Nephron progenitor cell (in vitro differentiated cells): ENCODE results near the gene C11orf58.

Source experiments
- DNase-seq: peaks from one replicate; pipeline ENCODE4 v3.0.0; 2021
- H3K27ac Mint-ChIP-seq: 2 replicates; pipeline ENCODE4 v1.8.0; 2021; ENCODE audit warnings: mild to moderate bottlenecking, moderate library complexity, mixed read lengths
- H3K27me3 Mint-ChIP-seq: 2 replicates; pipeline ENCODE4 v1.8.0; 2021; ENCODE audit warnings: mild to moderate bottlenecking, low read depth, mixed read lengths; ENCODE audit not compliant: poor library complexity
- H3K36me3 Mint-ChIP-seq: 2 replicates; pipeline ENCODE4 v1.8.0; 2021; ENCODE audit warnings: low read depth, mixed read lengths
- H3K4me1 Mint-ChIP-seq: 2 replicates; pipeline ENCODE4 v1.8.0; 2021; ENCODE audit warnings: mixed read lengths
- H3K4me3 Mint-ChIP-seq: 2 replicates; pipeline ENCODE4 v1.8.0; 2021; ENCODE audit warnings: mild to moderate bottlenecking, moderate library complexity, mixed read lengths
- H3K9me3 Mint-ChIP-seq: 2 replicates; pipeline ENCODE4 v1.8.0; 2021; ENCODE audit warnings: mild to moderate bottlenecking, moderate library complexity, mixed read lengths
- CTCF ChIP-seq: fragments of 200-600 bp; sonication (generic); IDR thresholded peaks from 2 replicates; pipeline ENCODE4 v1.5.0; 2021; ENCODE audit warnings: antibody characterized with exemption

The C11orf58 gene

GRCh38 chr11:16738193-16738946 lies at the start of gene C11orf58:
Gene C11orf58 (plus strand): TSS chr11:16738647. CDS start chr11:16738779, 132 bp downstream.
- H3K36me3 Mint-ChIP-seq: no peaks in the 10 kb centered on the region
- H3K4me1 Mint-ChIP-seq: peaks cover 15% of the 10 kb centered on the region
- TF ChIP-seq CTCF: no peak
- no peaks in the 10 kb centered on the region for H3K27me3 Mint-ChIP-seq
- H3K4me3 Mint-ChIP-seq: no peak within 1 kb of the TSS
- H3K9me3 Mint-ChIP-seq: peaks cover 13% of the 10 kb centered on the region
- peak within 1 kb of the TSS; percentile 33 for H3K27ac Mint-ChIP-seq
- peak; percentile 93 for DNase-seq

DNA sequence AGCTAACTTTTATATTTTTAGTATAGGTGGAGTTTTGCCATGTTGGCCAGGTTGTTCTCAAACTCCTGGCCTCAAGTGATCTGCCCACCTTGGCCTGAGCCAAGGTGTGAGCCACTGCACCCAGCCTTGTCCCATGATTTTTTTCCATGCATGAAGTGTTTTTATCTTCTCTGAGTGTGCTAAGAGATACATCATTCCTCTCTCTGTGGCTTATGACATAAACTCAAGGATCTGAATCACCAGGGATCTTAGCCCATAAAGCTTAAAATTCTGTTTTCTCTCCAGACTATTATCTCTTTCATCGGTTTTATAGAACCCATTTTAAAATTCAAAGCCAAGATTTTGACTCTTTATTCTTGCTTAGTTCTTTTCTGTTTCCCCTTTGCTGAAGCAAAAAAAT lies 48.4 kb upstream of the C11orf58 start:
- Mint-ChIP-seq H3K9me3 (no peaks in the 10 kb centered on the region), H3K4me1 (no peaks in the 10 kb centered on the region), H3K27me3 (no peaks in the 10 kb centered on the region), H3K27ac (no peak overlapping the region), H3K4me3 (no peak overlapping the region), H3K36me3 (no peaks in the 10 kb centered on the region)
- no peak for DNase-seq
- no peak for TF ChIP-seq CTCF

DNA sequence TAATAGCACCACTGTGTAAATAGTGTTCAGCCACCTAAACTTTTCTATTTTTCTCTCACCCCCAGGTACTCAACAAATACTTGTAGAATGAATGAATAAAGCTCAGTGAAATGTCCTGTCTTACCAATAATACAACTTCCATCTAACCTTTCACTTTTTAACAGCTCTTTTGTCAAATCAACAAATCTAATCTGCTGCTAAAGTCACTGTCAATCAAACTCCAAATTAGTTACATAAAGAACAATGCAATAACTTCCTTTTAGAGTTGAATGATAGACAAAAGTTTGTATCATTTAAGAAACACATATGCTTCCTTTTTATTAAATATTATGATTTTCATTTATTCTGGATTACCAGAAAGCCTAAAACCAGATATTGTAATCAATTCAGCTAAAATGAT lies 34.7 kb upstream of the C11orf58 start:
- Mint-ChIP-seq H3K36me3 (no peaks in the 10 kb centered on the region), H3K27ac (no peak overlapping the region), H3K4me1 (no peaks in the 10 kb centered on the region), H3K9me3 (no peaks in the 10 kb centered on the region), H3K27me3 (no peaks in the 10 kb centered on the region), H3K4me3 (no peak overlapping the region)
- no peak for TF ChIP-seq CTCF
- no peak for DNase-seq

GRCh38 chr11:16713594-16713993 lies 24.9 kb upstream of the C11orf58 start:
- H3K9me3 Mint-ChIP-seq: no peaks in the 10 kb centered on the region
- no peaks in the 10 kb centered on the region for H3K4me1 Mint-ChIP-seq
- no peak overlapping the region for H3K27ac Mint-ChIP-seq
- peaks cover 13% of the 10 kb centered on the region for H3K27me3 Mint-ChIP-seq
- no peaks in the 10 kb centered on the region for H3K36me3 Mint-ChIP-seq
- H3K4me3 Mint-ChIP-seq: no peak overlapping the region
- no peak for DNase-seq
- TF ChIP-seq CTCF: no peak

- no peaks in the 10 kb centered on the region for H3K36me3 Mint-ChIP-seq
- no peak overlapping the region for H3K27ac Mint-ChIP-seq
- no peak for TF ChIP-seq CTCF
- H3K9me3 Mint-ChIP-seq: no peaks in the 10 kb centered on the region
- no peak for DNase-seq
- peaks cover 9% of the 10 kb centered on the region for H3K27me3 Mint-ChIP-seq
- no peak overlapping the region for H3K4me3 Mint-ChIP-seq
- H3K4me1 Mint-ChIP-seq: no peaks in the 10 kb centered on the region
Measured at GRCh38 chr11:16722581-16723344, 15.7 kb upstream of the C11orf58 start.
